B cell (primary cell): ENCODE results near the gene PRELID1. TPM values are rescaled to one million over a fixed set of nuclear protein-coding genes. Genes with fewer than 3 reads are reported as not detected.

Experiments
- ATAC-seq: fragments of 200-7000 bp; cut with Tn5 transposase; one replicate; pipeline ENCODE4 v1.10.0; 2021; ENCODE audit warnings: low read depth, mild to moderate bottlenecking, moderate number of reproducible peaks, moderate library complexity
- CTCF ChIA-PET: fragments of 350-600 bp; sonication (Branson Sonifier 250); formaldehyde crosslinking; loops from one replicate; lab custom pipeline; 2021; ENCODE audit warnings: antibody characterized with exemption, inconsistent platforms; lab: Charles Lee
- POLR2A ChIA-PET: fragments of 350-600 bp; sonication (Branson Sonifier 250); formaldehyde crosslinking; loops from one replicate; lab custom pipeline; 2021; ENCODE audit warnings: antibody characterized with exemption; lab: Charles Lee
- DNase-seq: peaks from one replicate; pipeline ENCODE4 v3.0.0; 2013
- H2AFZ ChIP-seq: 2 replicates; pipeline ENCODE4 v1.6.1; 2012; ENCODE audit warnings: mild to moderate bottlenecking, low read depth, low read length; ENCODE audit not compliant: insufficient read depth, poor library complexity, severe bottlenecking
- H3K27ac ChIP-seq, 2 donors: 1 replicate in 1 of 2; 2 replicates in 1 of 2; pipeline ENCODE4 v1.5.1; 2012 to 2013; ENCODE audit warnings: low read length in 2 of 2, mild to moderate bottlenecking in 2 of 2, moderate library complexity in 1 of 2
- H3K27me3 ChIP-seq, 4 experiments: fragments of 200-600 bp in 1 of 4; sonication (generic) in 1 of 4; replicated peaks in 1 of 4; 1 replicate in 2 of 4; 2 replicates in 2 of 4; pipeline versions ENCODE4 v1.6.1 to v1.7.0; 2013 to 2016; ENCODE audit warnings: low read length in 3 of 4, mild to moderate bottlenecking in 2 of 4, mixed read lengths in 1 of 4, moderate library complexity in 1 of 4; ENCODE audit not compliant: insufficient read depth in 4 of 4, control insufficient read depth in 3 of 4; ENCODE audit errors: control extremely low read depth in 1 of 4
- H3K36me3 ChIP-seq, 2 experiments: replicated peaks in 1 of 2; 1 replicate in 1 of 2; 2 replicates in 1 of 2; pipeline versions ENCODE4 v1.6.1 to v1.7.1; 2013; ENCODE audit warnings: low read length in 1 of 2; ENCODE audit not compliant: insufficient read depth in 2 of 2, control insufficient read depth in 1 of 2; ENCODE audit errors: control extremely low read depth in 1 of 2, extremely low read depth in 1 of 2
- H3K4me1 ChIP-seq, 2 donors: fragments of 200-600 bp in 1 of 2; sonication (generic) in 1 of 2; 1 replicate in 1 of 2; 2 replicates in 1 of 2; pipeline versions ENCODE4 v1.5.1 to v1.6.1; 2013 to 2017; ENCODE audit warnings: low read length in 2 of 2; ENCODE audit not compliant: control insufficient read depth in 2 of 2, insufficient read depth in 2 of 2
- H3K4me2 ChIP-seq: replicated peaks from 2 replicates; pipeline ENCODE3; 2012; ENCODE audit warnings: mild to moderate bottlenecking, low read depth, low read length; ENCODE audit not compliant: poor library complexity, severe bottlenecking
- H3K4me3 ChIP-seq, 5 experiments: fragments of 200-600 bp in 1 of 5; sonication (generic) in 1 of 5; 1 replicate in 3 of 5; 2 replicates in 2 of 5; pipeline versions ENCODE4 v1.5.1 to v1.7.0; 2011 to 2016; ENCODE audit warnings: low read length in 4 of 5, mild to moderate bottlenecking in 4 of 5, low read depth in 2 of 5, control low read depth in 1 of 5, moderate library complexity in 1 of 5; ENCODE audit not compliant: insufficient read depth in 1 of 5; ENCODE audit errors: control extremely low read depth in 1 of 5, extremely low read depth in 1 of 5
- H3K79me2 ChIP-seq: fragments of 200-600 bp; sonication (generic); one replicate; pipeline ENCODE4 v1.6.0; 2016; ENCODE audit warnings: low read length; ENCODE audit not compliant: control insufficient read depth, insufficient read depth
- H3K9ac ChIP-seq: fragments of 200-600 bp; sonication (generic); 2 replicates; pipeline ENCODE4 v1.6.1; 2017; ENCODE audit warnings: mild to moderate bottlenecking, low read length, moderate library complexity
- H3K9me3 ChIP-seq, 3 donors: one replicate each; pipeline versions ENCODE4 v1.6.1 to v1.7.1; 2013; ENCODE audit warnings: low read length in 2 of 3; ENCODE audit not compliant: control insufficient read depth in 2 of 3, insufficient read depth in 1 of 3; ENCODE audit errors: control extremely low read depth in 1 of 3
- H4K20me1 ChIP-seq: 2 replicates; pipeline ENCODE4 v1.6.0; 2012; ENCODE audit warnings: mild to moderate bottlenecking, low read length; ENCODE audit not compliant: insufficient read depth, control insufficient read depth, poor library complexity, severe bottlenecking
- H3K27ac Mint-ChIP-seq: one replicate; pipeline ENCODE4 v1.8.0; 2021; ENCODE audit warnings: mixed read lengths
- H3K27me3 Mint-ChIP-seq: one replicate; pipeline ENCODE4 v1.8.0; 2021; ENCODE audit warnings: mixed read lengths
- H3K4me1 Mint-ChIP-seq: one replicate; pipeline ENCODE4 v1.8.0; 2021; ENCODE audit warnings: mixed read lengths
- H3K4me3 Mint-ChIP-seq: one replicate; pipeline ENCODE4 v1.8.0; 2021; ENCODE audit warnings: mixed read lengths
- H3K9me3 Mint-ChIP-seq: one replicate; pipeline ENCODE4 v1.8.0; 2022; ENCODE audit warnings: mixed read lengths; ENCODE audit not compliant: insufficient read depth
- EZH2 ChIP-seq: IDR thresholded peaks from 2 replicates; pipeline ENCODE4 v1.6.1; 2012; ENCODE audit warnings: borderline replicate concordance, low read depth, mild to moderate bottlenecking, moderate library complexity, low read length; ENCODE audit not compliant: insufficient read depth, poor library complexity, severe bottlenecking
- WGBS: methylation state at CpG from one replicate; pipeline ENCODE4 v1.1.5; 2013; ENCODE audit warnings: missing lambda C conversion rate; ENCODE audit not compliant: insufficient coverage; 5-methylcytosine and 5-hydroxymethylcytosine counted together
- intact Hi-C: fragments of 100-400 bp; cut with micrococcal nuclease; formaldehyde crosslinking; loops from one replicate; pipeline ENCODE4 v1.10.0; 2022
- polyA plus RNA-seq: library from polyadenylated mRNA; depleted of rRNA; stranded (reverse); fragments of >200 nt; gene quantifications from 2 replicates; pipeline ENCODE4 v1.2.3, GENCODE V29; 2012
- total RNA-seq, 2 donors: library from RNA; stranded (reverse); fragments of 120-200 nt in 1 of 2; gene quantifications; 1 replicate in 1 of 2; 2 replicates in 1 of 2; pipeline versions ENCODE4 v1.2.3 to v1.2.4, GENCODE V29; 2013 to 2022
- TF ChIP-seq, protein P1 (sequence below): fragments of 200-600 bp; IDR thresholded peaks from one replicate; pipeline ENCODE4 v1.8.0; 2022; ENCODE audit warnings: antibody characterized with exemption, mild to moderate bottlenecking

PRELID1 gene
- total and polyA plus RNA-seq, 2 donors (not counting 1 experiment from before 2014, with no cell fraction given): 71.7 to 86.8 TPM

DNA sequence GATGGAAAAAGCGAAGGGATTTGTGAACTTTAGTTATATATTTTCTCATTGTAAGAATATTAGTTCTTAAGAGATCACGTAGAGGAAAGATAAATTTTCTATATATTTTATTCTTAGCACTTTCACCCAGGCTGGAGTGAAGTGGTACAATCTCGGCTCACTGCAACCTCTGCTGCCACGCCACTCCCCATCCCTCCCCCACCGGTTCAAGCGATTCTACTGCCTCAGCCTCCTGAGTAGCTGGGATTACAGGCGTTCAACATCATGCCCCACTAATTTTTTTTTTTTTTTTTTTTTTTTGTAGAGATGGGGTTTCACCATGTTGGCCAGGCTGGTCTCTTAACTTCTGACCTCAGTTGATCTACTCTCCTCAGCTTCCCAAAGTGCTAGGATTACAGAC lies 42.6 kb upstream of the PRELID1 start:
- CTCF ChIA-PET: no interaction called here
- H3K4me1 Mint-ChIP-seq: no peaks in the 10 kb centered on the region
- no peak overlapping the region for H2AFZ ChIP-seq

DNA sequence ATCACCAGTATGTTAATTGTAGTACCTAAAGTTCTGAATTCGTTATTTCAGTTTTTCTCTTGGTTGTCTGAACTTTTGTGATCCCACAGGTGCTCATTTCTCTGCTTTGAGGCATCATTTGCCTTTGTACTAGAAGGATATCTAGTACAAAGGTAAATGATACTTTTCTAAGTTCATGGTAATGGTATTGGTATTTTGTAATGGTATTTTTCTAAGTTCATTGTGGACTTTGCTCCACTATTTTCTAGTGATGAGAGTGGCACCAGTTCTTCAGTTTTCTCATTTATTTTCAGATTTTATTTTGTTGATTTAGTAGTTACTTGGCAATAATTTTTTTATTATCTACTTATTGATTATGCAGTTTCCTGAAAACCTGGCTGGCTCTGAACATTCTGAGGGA lies 42.1 kb upstream of the PRELID1 start:
- Mint-ChIP-seq H3K9me3 (no peaks in the 10 kb centered on the region), H3K4me3 (no peak overlapping the region), H3K27ac (no peak overlapping the region), H3K27me3 (no peaks in the 10 kb centered on the region), H3K4me1 (no peaks in the 10 kb centered on the region)
- ChIA-PET POLR2A (no interaction called here), CTCF (no interaction called here)
- intact Hi-C loops: no loop called here
- no peaks in the 10 kb centered on the region for H3K9me3 ChIP-seq
- H3K4me3 ChIP-seq: no peak overlapping the region
- WGBS: no CpG with 5 or more reads among the region's 1 CpG
- no peak overlapping the region for H3K9ac ChIP-seq
- TF ChIP-seq, protein P1, sequence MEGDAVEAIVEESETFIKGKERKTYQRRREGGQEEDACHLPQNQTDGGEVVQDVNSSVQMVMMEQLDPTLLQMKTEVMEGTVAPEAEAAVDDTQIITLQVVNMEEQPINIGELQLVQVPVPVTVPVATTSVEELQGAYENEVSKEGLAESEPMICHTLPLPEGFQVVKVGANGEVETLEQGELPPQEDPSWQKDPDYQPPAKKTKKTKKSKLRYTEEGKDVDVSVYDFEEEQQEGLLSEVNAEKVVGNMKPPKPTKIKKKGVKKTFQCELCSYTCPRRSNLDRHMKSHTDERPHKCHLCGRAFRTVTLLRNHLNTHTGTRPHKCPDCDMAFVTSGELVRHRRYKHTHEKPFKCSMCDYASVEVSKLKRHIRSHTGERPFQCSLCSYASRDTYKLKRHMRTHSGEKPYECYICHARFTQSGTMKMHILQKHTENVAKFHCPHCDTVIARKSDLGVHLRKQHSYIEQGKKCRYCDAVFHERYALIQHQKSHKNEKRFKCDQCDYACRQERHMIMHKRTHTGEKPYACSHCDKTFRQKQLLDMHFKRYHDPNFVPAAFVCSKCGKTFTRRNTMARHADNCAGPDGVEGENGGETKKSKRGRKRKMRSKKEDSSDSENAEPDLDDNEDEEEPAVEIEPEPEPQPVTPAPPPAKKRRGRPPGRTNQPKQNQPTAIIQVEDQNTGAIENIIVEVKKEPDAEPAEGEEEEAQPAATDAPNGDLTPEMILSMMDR: no peak
- TF ChIP-seq EZH2: no peak
- H3K79me2 ChIP-seq: peaks cover 3% of the 10 kb centered on the region
- no peak overlapping the region for H3K4me2 ChIP-seq
- ATAC-seq (no peak), DNase-seq (no peak)
- peaks cover 8% of the 10 kb centered on the region for H4K20me1 ChIP-seq
- H3K27me3 ChIP-seq: no peaks in the 10 kb centered on the region
- no peak overlapping the region for H3K27ac ChIP-seq
- H3K4me1 ChIP-seq: no peaks in the 10 kb centered on the region
- H3K36me3 ChIP-seq: peaks cover 25 to 81% of the 10 kb centered on the region in 2 experiments
- no peak overlapping the region for H2AFZ ChIP-seq

More for the DNA sequence above, 42.6 kb upstream of the PRELID1 start:
- Histone ChIP-seq H3K9ac (no peak overlapping the region), H3K27ac (no peak overlapping the region), H3K79me2 (peaks cover 3% of the 10 kb centered on the region), H3K4me2 (no peak overlapping the region), H3K36me3 (peaks cover 26 to 78% of the 10 kb centered on the region in 2 experiments), H3K4me1 (no peaks in the 10 kb centered on the region), H3K9me3 (no peaks in the 10 kb centered on the region), H3K27me3 (no peaks in the 10 kb centered on the region), H3K4me3 (no peak overlapping the region), H4K20me1 (peaks cover 8% of the 10 kb centered on the region)
- ATAC-seq: no peak
- H3K9me3 Mint-ChIP-seq: no peaks in the 10 kb centered on the region
- TF ChIP-seq EZH2: no peak
- TF ChIP-seq, protein P1: no peak
- H3K4me3 Mint-ChIP-seq: no peak overlapping the region
- WGBS: no CpG with 5 or more reads among the region's 7 CpGs
- no peak for DNase-seq
- H3K27ac Mint-ChIP-seq: no peak overlapping the region
- intact Hi-C loops: no loop called here
- no peaks in the 10 kb centered on the region for H3K27me3 Mint-ChIP-seq
- POLR2A ChIA-PET: no interaction called here
